ENCODE results near the gene IGFBP7. TPM values are rescaled to one million over a fixed set of nuclear protein-coding genes. Genes with fewer than 3 reads are reported as not detected.

Gene IGFBP7
- total and polyA plus RNA-seq, 4 experiments from 2014 or later: not detected

GRCh38 chr4:57154191-57154590 lies 44.0 kb upstream of the IGFBP7 start:
- ChIA-PET CTCF (ENCODE audit: partially characterized antibody) (interaction anchor here (3.2 kb wide), 1 partner anchor 9 kb away, joined by 30 read pairs; no protein-coding TSS in a partner anchor), POLR2A (ENCODE audit: partially characterized antibody) (no interaction called here)
- no peak overlapping the region for H3K27ac ChIP-seq (ENCODE audit: low read depth, low read length)
- H3K4me3 ChIP-seq (ENCODE audit: low read length in 2 of 2): no peak overlapping the region
- H3K27ac Mint-ChIP-seq: no peak overlapping the region
- no peaks in the 10 kb centered on the region for H3K9me3 ChIP-seq (ENCODE audit: control insufficient read depth in 1 of 2, low read length in 2 of 2)
- peaks cover 10 to 28% of the 10 kb centered on the region in 2 donors for H3K27me3 Mint-ChIP-seq
- H3K9me3 Mint-ChIP-seq: no peaks in the 10 kb centered on the region
- no peak overlapping the region for H3K4me3 Mint-ChIP-seq
- DNase-seq: no peak
- no peaks in the 10 kb centered on the region for H3K4me1 Mint-ChIP-seq
- intact Hi-C loops (cut with micrococcal nuclease): no loop called here
- no peaks in the 10 kb centered on the region for H3K27me3 ChIP-seq (ENCODE audit: insufficient read depth, low read length)
- H3K4me1 ChIP-seq (ENCODE audit: insufficient read depth, low read length): no peaks in the 10 kb centered on the region
- no peaks in the 10 kb centered on the region for H3K36me3 Mint-ChIP-seq
- no peaks in the 10 kb centered on the region for H3K36me3 ChIP-seq (ENCODE audit: insufficient read depth, low read length)

- DNase-seq: no peak
- Histone ChIP-seq H3K27ac (ENCODE audit: low read depth, low read length) (no peak overlapping the region), H3K4me3 (ENCODE audit: low read length in 2 of 2) (no peak overlapping the region), H3K27me3 (ENCODE audit: insufficient read depth, low read length) (no peaks in the 10 kb centered on the region), H3K9me3 (ENCODE audit: control insufficient read depth in 1 of 2, low read length in 2 of 2) (no peaks in the 10 kb centered on the region), H3K36me3 (ENCODE audit: insufficient read depth, low read length) (no peaks in the 10 kb centered on the region), H3K4me1 (ENCODE audit: insufficient read depth, low read length) (no peaks in the 10 kb centered on the region)
- Mint-ChIP-seq H3K36me3 (no peaks in the 10 kb centered on the region), H3K4me1 (no peaks in the 10 kb centered on the region), H3K4me3 (no peak overlapping the region), H3K27ac (no peak overlapping the region), H3K27me3 (peaks cover 10 to 28% of the 10 kb centered on the region in 2 donors), H3K9me3 (no peaks in the 10 kb centered on the region)
- POLR2A ChIA-PET (ENCODE audit: partially characterized antibody): no interaction called here
- CTCF ChIA-PET (ENCODE audit: partially characterized antibody): interaction anchor here (0.9 to 3.2 kb wide), 2 partner anchors 10 to 38 kb away, joined by 5 to 30 read pairs; no protein-coding TSS in a partner anchor
- intact Hi-C loops (cut with micrococcal nuclease): no loop called here
Observed at GRCh38 chr4:57153207-57153606, 43.0 kb upstream of the IGFBP7 start.

GRCh38 chr4:57151481-57151880 lies 41.3 kb upstream of the IGFBP7 start:
- Mint-ChIP-seq H3K4me3 (no peak overlapping the region), H3K27ac (no peak overlapping the region), H3K9me3 (no peaks in the 10 kb centered on the region), H3K36me3 (no peaks in the 10 kb centered on the region), H3K27me3 (peaks cover 9 to 23% of the 10 kb centered on the region in 2 donors), H3K4me1 (no peaks in the 10 kb centered on the region)
- H3K36me3 ChIP-seq (ENCODE audit: insufficient read depth, low read length): no peaks in the 10 kb centered on the region
- H3K9me3 ChIP-seq (ENCODE audit: control insufficient read depth in 1 of 2, low read length in 2 of 2): no peaks in the 10 kb centered on the region
- no peak for DNase-seq
- H3K4me3 ChIP-seq (ENCODE audit: low read length in 2 of 2): no peak overlapping the region
- H3K27me3 ChIP-seq (ENCODE audit: insufficient read depth, low read length): no peaks in the 10 kb centered on the region
- intact Hi-C loops (cut with micrococcal nuclease): no loop called here
- POLR2A ChIA-PET (ENCODE audit: partially characterized antibody): no interaction called here
- no peaks in the 10 kb centered on the region for H3K4me1 ChIP-seq (ENCODE audit: insufficient read depth, low read length)
- no peak overlapping the region for H3K27ac ChIP-seq (ENCODE audit: low read depth, low read length)
- CTCF ChIA-PET (ENCODE audit: partially characterized antibody): interaction anchor here (3.2 kb wide), 1 partner anchor 12 kb away, joined by 30 read pairs; no protein-coding TSS in a partner anchor

GRCh38 chr4:57149833-57150232 lies 39.6 kb upstream of the IGFBP7 start:
- Mint-ChIP-seq H3K4me3 (no peak overlapping the region), H3K36me3 (no peaks in the 10 kb centered on the region), H3K27ac (no peak overlapping the region), H3K27me3 (peaks cover 3 to 14% of the 10 kb centered on the region in 2 donors), H3K4me1 (no peaks in the 10 kb centered on the region), H3K9me3 (no peaks in the 10 kb centered on the region)
- intact Hi-C loops (cut with micrococcal nuclease): no loop called here
- CTCF ChIA-PET (ENCODE audit: partially characterized antibody): interaction anchor here (2.9 kb wide), 1 partner anchor 14 kb away, joined by 20 read pairs; no protein-coding TSS in a partner anchor
- no peak overlapping the region for H3K27ac ChIP-seq (ENCODE audit: low read depth, low read length)
- no peaks in the 10 kb centered on the region for H3K36me3 ChIP-seq (ENCODE audit: insufficient read depth, low read length)
- no peaks in the 10 kb centered on the region for H3K4me1 ChIP-seq (ENCODE audit: insufficient read depth, low read length)
- no peaks in the 10 kb centered on the region for H3K9me3 ChIP-seq (ENCODE audit: control insufficient read depth in 1 of 2, low read length in 2 of 2)
- POLR2A ChIA-PET (ENCODE audit: partially characterized antibody): no interaction called here
- DNase-seq: no peak
- H3K4me3 ChIP-seq (ENCODE audit: low read length in 2 of 2): no peak overlapping the region
- no peaks in the 10 kb centered on the region for H3K27me3 ChIP-seq (ENCODE audit: insufficient read depth, low read length)

- Mint-ChIP-seq H3K27ac (no peak overlapping the region), H3K4me3 (no peak overlapping the region), H3K36me3 (no peaks in the 10 kb centered on the region), H3K9me3 (no peaks in the 10 kb centered on the region), H3K27me3 (peaks cover 3 to 13% of the 10 kb centered on the region in 2 donors), H3K4me1 (no peaks in the 10 kb centered on the region)
- Histone ChIP-seq H3K4me3 (ENCODE audit: low read length in 2 of 2) (no peak overlapping the region), H3K4me1 (ENCODE audit: insufficient read depth, low read length) (no peaks in the 10 kb centered on the region), H3K9me3 (ENCODE audit: control insufficient read depth in 1 of 2, low read length in 2 of 2) (no peaks in the 10 kb centered on the region), H3K36me3 (ENCODE audit: insufficient read depth, low read length) (no peaks in the 10 kb centered on the region), H3K27me3 (ENCODE audit: insufficient read depth, low read length) (no peaks in the 10 kb centered on the region), H3K27ac (ENCODE audit: low read depth, low read length) (no peak overlapping the region)
- ChIA-PET CTCF (ENCODE audit: partially characterized antibody) (interaction anchor here (2.9 kb wide), 1 partner anchor 15 kb away, joined by 20 read pairs; no protein-coding TSS in a partner anchor), POLR2A (ENCODE audit: partially characterized antibody) (no interaction called here)
- DNase-seq: no peak
- intact Hi-C loops (cut with micrococcal nuclease): no loop called here
Observed at GRCh38 chr4:57148831-57149505, 38.8 kb upstream of the IGFBP7 start.

GRCh38 chr4:57148177-57148576 lies 38.0 kb upstream of the IGFBP7 start:
- Mint-ChIP-seq H3K27ac (no peak overlapping the region), H3K4me1 (no peaks in the 10 kb centered on the region), H3K4me3 (no peak overlapping the region), H3K27me3 (peaks cover 3 to 10% of the 10 kb centered on the region in 2 donors), H3K9me3 (no peaks in the 10 kb centered on the region), H3K36me3 (no peaks in the 10 kb centered on the region)
- Histone ChIP-seq H3K9me3 (ENCODE audit: control insufficient read depth in 1 of 2, low read length in 2 of 2) (no peaks in the 10 kb centered on the region), H3K27ac (ENCODE audit: low read depth, low read length) (no peak overlapping the region), H3K27me3 (ENCODE audit: insufficient read depth, low read length) (no peaks in the 10 kb centered on the region), H3K4me1 (ENCODE audit: insufficient read depth, low read length) (no peaks in the 10 kb centered on the region), H3K36me3 (ENCODE audit: insufficient read depth, low read length) (no peaks in the 10 kb centered on the region), H3K4me3 (ENCODE audit: low read length in 2 of 2) (no peak overlapping the region)
- POLR2A ChIA-PET (ENCODE audit: partially characterized antibody): no interaction called here
- CTCF ChIA-PET (ENCODE audit: partially characterized antibody): interaction anchor here (2.9 kb wide), 1 partner anchor 15 kb away, joined by 20 read pairs; no protein-coding TSS in a partner anchor
- no peak for DNase-seq
- intact Hi-C loops (cut with micrococcal nuclease): no loop called here

GRCh38 chr4:57147335-57148060 lies 37.3 kb upstream of the IGFBP7 start:
- no peak overlapping the region for H3K27ac Mint-ChIP-seq

More at GRCh38 chr4:57147335-57148060, 37.3 kb upstream of the IGFBP7 start:
- no peaks in the 10 kb centered on the region for H3K9me3 Mint-ChIP-seq
- Histone ChIP-seq H3K4me1 (ENCODE audit: insufficient read depth, low read length) (no peaks in the 10 kb centered on the region), H3K27me3 (ENCODE audit: insufficient read depth, low read length) (no peaks in the 10 kb centered on the region), H3K9me3 (ENCODE audit: control insufficient read depth in 1 of 2, low read length in 2 of 2) (no peaks in the 10 kb centered on the region), H3K36me3 (ENCODE audit: insufficient read depth, low read length) (no peaks in the 10 kb centered on the region), H3K4me3 (ENCODE audit: low read length in 2 of 2) (no peak overlapping the region), H3K27ac (ENCODE audit: low read depth, low read length) (no peak overlapping the region)
- H3K4me1 Mint-ChIP-seq: no peaks in the 10 kb centered on the region
- peaks cover 5 to 8% of the 10 kb centered on the region in 2 donors for H3K27me3 Mint-ChIP-seq
- no peaks in the 10 kb centered on the region for H3K36me3 Mint-ChIP-seq
- no peak for DNase-seq
- intact Hi-C loops (cut with micrococcal nuclease): no loop called here
- POLR2A ChIA-PET (ENCODE audit: partially characterized antibody): no interaction called here
- H3K4me3 Mint-ChIP-seq: no peak overlapping the region
- CTCF ChIA-PET (ENCODE audit: partially characterized antibody): interaction anchor here (2.9 kb wide), 1 partner anchor 16 kb away, joined by 20 read pairs; no protein-coding TSS in a partner anchor

Data from CD4-positive, alpha-beta memory T cell (primary cell).